HG03095 (cell line): ENCODE measurements around the gene VPS37B.

Experiments
- ATAC-seq: cut with Tn5 transposase; IDR thresholded peaks from one replicate; pipeline ENCODE4 v1.9.1; 2021; ENCODE audit warnings: moderate library complexity; ENCODE audit not compliant: unreplicated experiment

Gene VPS37B

GRCh38 chr12:122820138-122820537 is 75.8 kb downstream of the VPS37B start:
- ATAC-seq: no peak

DNA sequence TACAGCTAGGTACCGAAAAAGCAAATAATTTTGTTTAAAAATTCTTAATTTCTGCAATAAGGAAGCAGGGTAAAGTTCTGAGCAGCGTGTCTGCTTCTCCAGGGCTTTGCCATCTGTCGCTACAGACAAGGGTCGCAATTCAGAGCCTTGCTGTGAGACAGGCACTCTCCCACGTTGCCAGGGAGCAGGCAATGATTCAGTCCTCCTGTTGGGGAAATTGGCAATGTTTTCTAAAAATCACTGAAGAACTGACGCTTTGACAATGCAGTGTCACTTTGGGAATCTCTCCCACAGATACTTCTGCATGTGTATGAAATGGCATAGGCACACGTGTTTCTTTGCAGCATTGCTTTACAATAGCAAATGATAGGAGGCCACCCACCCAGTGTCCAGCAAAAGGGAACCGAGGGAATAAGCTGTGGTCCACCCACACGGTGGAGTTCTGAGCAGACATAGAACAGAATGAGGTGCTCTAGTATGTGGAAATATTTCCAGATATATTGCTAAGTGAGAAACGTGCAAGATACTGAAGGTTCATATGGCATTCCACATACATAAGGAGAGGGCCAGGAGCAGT is 76.6 kb downstream of the VPS37B start:
- ATAC-seq: no peak
